ENCODE results near the gene PDE3B. TPM values are rescaled to one million over a fixed set of nuclear protein-coding genes. Genes with fewer than 3 reads are reported as not detected.
"Not testable (repeated sequence)": the region's sequence is repeated elsewhere in the genome, so short reads cannot be mapped to it uniquely, and the experiment has no call there.

PDE3B gene
- polyA plus RNA-seq (2012; rRNA removed): 0.26 and 0.50 TPM in 2 replicates
- polyA plus RNA-seq (2012; cell fraction: cytosol; rRNA removed): 0.62 and 0.67 TPM in 2 replicates
- 0.53 and 0.63 TPM in 2 replicates for polyA plus RNA-seq (2012; cell fraction: nucleus; rRNA removed)

DNA sequence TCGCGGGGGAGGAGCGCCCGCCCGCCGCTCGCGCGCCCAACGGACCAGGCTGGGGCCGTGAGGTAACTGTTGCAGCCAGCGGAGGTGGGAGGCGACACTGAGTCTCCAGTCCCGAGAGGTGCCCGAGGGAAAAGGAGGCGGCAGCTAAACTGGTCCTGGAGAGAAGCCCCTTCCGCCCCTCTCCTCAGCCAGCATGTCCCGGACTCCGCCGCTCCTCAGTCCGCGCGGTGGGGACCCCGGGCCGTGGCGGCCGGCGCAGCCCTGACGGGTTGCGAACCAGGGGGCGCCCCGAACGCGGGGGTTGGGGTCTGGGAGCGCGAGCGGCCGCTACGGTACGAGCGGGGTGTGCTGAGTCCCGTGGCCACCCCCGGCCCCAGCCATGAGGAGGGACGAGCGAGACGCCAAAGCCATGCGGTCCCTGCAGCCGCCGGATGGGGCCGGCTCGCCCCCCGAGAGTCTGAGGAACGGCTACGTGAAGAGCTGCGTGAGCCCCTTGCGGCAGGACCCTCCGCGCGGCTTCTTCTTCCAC, at the start of gene PDE3B:
PDE3B (plus strand) TSS at position 108 of the 529 bp plus-strand sequence; CDS start at position 380, 272 bp downstream.
- Histone ChIP-seq H3K79me2 (ENCODE audit: insufficient read depth) (no peaks in the 10 kb centered on the region), H3K36me3 (replicated peaks in 1 of 2; ENCODE audit: control insufficient read depth in 1 of 2, insufficient read depth in 2 of 2, low read length in 1 of 2) (no peaks in the 10 kb centered on the region), H3K27ac (ENCODE audit: low read depth in 2 of 2, low read length in 1 of 2) (peak within 1 kb of the TSS in 1 of 2 experiments; percentile 90; a peak in 2 of 4 replicates), H3K4me1 (ENCODE audit: control insufficient read depth in 1 of 2, insufficient read depth in 2 of 2, low read depth in 1 of 2, low read length in 1 of 2) (peaks cover 0 to 19% of the 10 kb centered on the region in 2 experiments; a peak in 2 of 4 replicates), H3K27me3 (ENCODE audit: insufficient read depth) (no peaks in the 10 kb centered on the region), H3K4me2 (peak within 1 kb of the TSS; percentile 98), H3K9ac (peak within 1 kb of the TSS; percentile 55), H3K9me3 (no peaks in the 10 kb centered on the region), H3F3A (replicated peaks; ENCODE audit: insufficient read depth) (no peaks in the 10 kb centered on the region), H2AFZ (ENCODE audit: low read depth) (peak within 1 kb of the TSS; percentile 89), H3K4me3 (ENCODE audit: low read depth in 2 of 2, low read length in 1 of 2) (peak within 1 kb of the TSS; percentile 66 to 74), H4K20me1 (ENCODE audit: insufficient read depth) (no peaks in the 10 kb centered on the region), H3K9me2 (no peaks in the 10 kb centered on the region)
- under 1% methylated on average over 19 of the region's 59 CpGs for WGBS (ENCODE audit: low lambda C conversion rate)
- POLR2A ChIA-PET: interaction anchor here (1.0 to 2.1 kb wide), 6 partner anchors 21 to 264 kb away, joined by 3 to 13 read pairs (median 4); partner anchors contain the start of genes CYP2R1 and PSMA1
- TF ChIP-seq TEAD4 (IDR thresholded peaks at IDR 0.05; ENCODE audit: borderline replicate concordance, insufficient read depth) (no peak), RAD21 (IDR thresholded peaks at IDR 0.05; ENCODE audit: low read length) (no peak), ELF1 (IDR thresholded peaks at IDR 0.05) (no peak), JUND (IDR thresholded peaks at IDR 0.05) (no peak), FOSL2 (IDR thresholded peaks at IDR 0.05; ENCODE audit: borderline replicate concordance, low read depth) (no peak), GATA2 (CRISPR knock-in tag; IDR thresholded peaks at IDR 0.05) (peak; percentile 17; the same call in 1 of the 2 replicates), MXI1 (IDR thresholded peaks at IDR 0.05; ENCODE audit: low read depth, low read length) (0 out of 2 replicates have a peak, but pooled peaks have one; percentile 24), FOXM1 (IDR thresholded peaks at IDR 0.05; ENCODE audit: low read depth) (no peak), SIN3A (IDR thresholded peaks at IDR 0.05; ENCODE audit: borderline replicate concordance, low read depth, low read length) (no peak), NRF1 (IDR thresholded peaks at IDR 0.05; ENCODE audit: low read depth, low read length) (no peak), TAF1 (IDR thresholded peaks at IDR 0.05; ENCODE audit: borderline replicate concordance, low read depth, low read length) (no peak)
- TF ChIP-seq, protein P1, sequence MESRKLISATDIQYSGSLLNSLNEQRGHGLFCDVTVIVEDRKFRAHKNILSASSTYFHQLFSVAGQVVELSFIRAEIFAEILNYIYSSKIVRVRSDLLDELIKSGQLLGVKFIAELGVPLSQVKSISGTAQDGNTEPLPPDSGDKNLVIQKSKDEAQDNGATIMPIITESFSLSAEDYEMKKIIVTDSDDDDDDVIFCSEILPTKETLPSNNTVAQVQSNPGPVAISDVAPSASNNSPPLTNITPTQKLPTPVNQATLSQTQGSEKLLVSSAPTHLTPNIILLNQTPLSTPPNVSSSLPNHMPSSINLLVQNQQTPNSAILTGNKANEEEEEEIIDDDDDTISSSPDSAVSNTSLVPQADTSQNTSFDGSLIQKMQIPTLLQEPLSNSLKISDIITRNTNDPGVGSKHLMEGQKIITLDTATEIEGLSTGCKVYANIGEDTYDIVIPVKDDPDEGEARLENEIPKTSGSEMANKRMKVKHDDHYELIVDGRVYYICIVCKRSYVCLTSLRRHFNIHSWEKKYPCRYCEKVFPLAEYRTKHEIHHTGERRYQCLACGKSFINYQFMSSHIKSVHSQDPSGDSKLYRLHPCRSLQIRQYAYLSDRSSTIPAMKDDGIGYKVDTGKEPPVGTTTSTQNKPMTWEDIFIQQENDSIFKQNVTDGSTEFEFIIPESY (IDR thresholded peaks at IDR 0.05; ENCODE audit: borderline replicate concordance, low read depth): no peak
- TF ChIP-seq, protein P2, sequence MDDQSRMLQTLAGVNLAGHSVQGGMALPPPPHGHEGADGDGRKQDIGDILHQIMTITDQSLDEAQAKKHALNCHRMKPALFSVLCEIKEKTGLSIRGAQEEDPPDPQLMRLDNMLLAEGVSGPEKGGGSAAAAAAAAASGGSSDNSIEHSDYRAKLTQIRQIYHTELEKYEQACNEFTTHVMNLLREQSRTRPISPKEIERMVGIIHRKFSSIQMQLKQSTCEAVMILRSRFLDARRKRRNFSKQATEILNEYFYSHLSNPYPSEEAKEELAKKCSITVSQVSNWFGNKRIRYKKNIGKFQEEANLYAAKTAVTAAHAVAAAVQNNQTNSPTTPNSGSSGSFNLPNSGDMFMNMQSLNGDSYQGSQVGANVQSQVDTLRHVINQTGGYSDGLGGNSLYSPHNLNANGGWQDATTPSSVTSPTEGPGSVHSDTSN (IDR thresholded peaks at IDR 0.05): no peak
- TF ChIP-seq, protein P3, sequence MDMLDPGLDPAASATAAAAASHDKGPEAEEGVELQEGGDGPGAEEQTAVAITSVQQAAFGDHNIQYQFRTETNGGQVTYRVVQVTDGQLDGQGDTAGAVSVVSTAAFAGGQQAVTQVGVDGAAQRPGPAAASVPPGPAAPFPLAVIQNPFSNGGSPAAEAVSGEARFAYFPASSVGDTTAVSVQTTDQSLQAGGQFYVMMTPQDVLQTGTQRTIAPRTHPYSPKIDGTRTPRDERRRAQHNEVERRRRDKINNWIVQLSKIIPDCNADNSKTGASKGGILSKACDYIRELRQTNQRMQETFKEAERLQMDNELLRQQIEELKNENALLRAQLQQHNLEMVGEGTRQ (IDR thresholded peaks at IDR 0.05; ENCODE audit: borderline replicate concordance, low read depth, low read length): no peak
- peak; percentile 94 for DNase-seq
- CTCF ChIA-PET: interaction anchor here (0.8 to 2.9 kb wide), 10 partner anchors 9 to 330 kb away, joined by 3 to 12 read pairs (median 4); no protein-coding TSS in a partner anchor

DNA sequence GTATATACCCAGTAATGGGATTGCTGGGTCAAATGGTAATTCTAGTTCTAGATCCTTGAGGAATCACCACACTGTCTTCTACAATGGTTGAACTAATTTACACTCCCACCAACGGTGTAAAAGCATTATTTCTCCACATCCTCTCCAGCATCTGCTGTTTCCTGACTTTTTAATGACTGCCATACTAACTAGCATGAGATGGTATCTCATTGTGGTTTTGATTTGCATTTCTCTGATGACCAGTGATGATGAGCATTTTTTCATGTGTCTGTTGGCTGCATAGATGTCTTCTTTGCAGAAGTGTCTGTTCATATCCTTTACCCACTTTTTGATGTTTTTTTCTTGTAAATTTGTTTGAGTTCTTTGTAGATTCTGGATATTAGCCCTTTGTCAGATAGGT, 48.3 kb upstream of the PDE3B start:
- H3K4me3 ChIP-seq (ENCODE audit: low read depth in 2 of 2, low read length in 1 of 2); POLR2A ChIA-PET; H3K27me3 ChIP-seq (ENCODE audit: insufficient read depth); H3K9me3 ChIP-seq; H3K9ac ChIP-seq; H3K4me1 ChIP-seq (ENCODE audit: control insufficient read depth in 1 of 2, insufficient read depth in 2 of 2, low read depth in 1 of 2, low read length in 1 of 2); H4K20me1 ChIP-seq (ENCODE audit: insufficient read depth); DNase-seq; H3F3A ChIP-seq (replicated peaks; ENCODE audit: insufficient read depth); H3K36me3 ChIP-seq (replicated peaks in 1 of 2; ENCODE audit: control insufficient read depth in 1 of 2, insufficient read depth in 2 of 2, low read length in 1 of 2); CTCF ChIA-PET; H3K79me2 ChIP-seq (ENCODE audit: insufficient read depth); H3K9me2 ChIP-seq; H3K4me2 ChIP-seq; H3K27ac ChIP-seq (ENCODE audit: low read depth in 2 of 2, low read length in 1 of 2); H2AFZ ChIP-seq (ENCODE audit: low read depth): not testable (repeated sequence)
- WGBS (ENCODE audit: low lambda C conversion rate): 19% methylated on average over 1 of the region's 1 CpG

Data from SK-N-SH (cell line).